Amniotic epithelial cell (primary cell): ENCODE measurements around the gene AAK1.
"Not testable (repeated sequence)": the region's sequence is repeated elsewhere in the genome, so short reads cannot be mapped to it uniquely, and the experiment has no call there.

Experiments
- DNase-seq: peaks from one replicate; pipeline ENCODE4 v3.0.0-alpha.2; 2010; ENCODE audit warnings: low read depth

AAK1 gene

GRCh38 chr2:69625078-69625795 lies 18.3 kb downstream of the AAK1 start:
- DNase-seq = no peak

GRCh38 chr2:69624611-69625010 lies 18.9 kb downstream of the AAK1 start:
- DNase-seq = no peak

- no peak for DNase-seq
Measured at GRCh38 chr2:69624131-69624530, 19.4 kb downstream of the AAK1 start.

- DNase-seq = no peak
Measured at GRCh38 chr2:69623236-69623635, 20.3 kb downstream of the AAK1 start.

- DNase-seq = not testable (repeated sequence)
Measured at GRCh38 chr2:69622805-69623204, 20.7 kb downstream of the AAK1 start.

- DNase-seq = not testable (repeated sequence)
Measured at GRCh38 chr2:69622017-69622540, 21.5 kb downstream of the AAK1 start.

GRCh38 chr2:69621440-69621839 lies 22.1 kb downstream of the AAK1 start:
- DNase-seq = no peak

- DNase-seq = no peak
Measured at GRCh38 chr2:69620870-69621269, 22.7 kb downstream of the AAK1 start.

GRCh38 chr2:69619725-69620124 lies 23.8 kb downstream of the AAK1 start:
- DNase-seq = no peak

- DNase-seq = no peak
Measured at GRCh38 chr2:69618362-69618761, 25.2 kb downstream of the AAK1 start.

GRCh38 chr2:69617744-69618143 lies 25.8 kb downstream of the AAK1 start:
- no peak for DNase-seq

- DNase-seq = no peak
Measured at GRCh38 chr2:69616755-69617154, 26.8 kb downstream of the AAK1 start.

GRCh38 chr2:69615969-69616368 lies 27.6 kb downstream of the AAK1 start:
- no peak for DNase-seq

GRCh38 chr2:69615078-69615625 lies 28.4 kb downstream of the AAK1 start:
- DNase-seq = peak; percentile 43

- DNase-seq = no peak
Measured at GRCh38 chr2:69612707-69613106, 30.8 kb downstream of the AAK1 start.

GRCh38 chr2:69612200-69612599 lies 31.3 kb downstream of the AAK1 start:
- DNase-seq = no peak

GRCh38 chr2:69608109-69608508 lies 35.4 kb downstream of the AAK1 start:
- no peak for DNase-seq

GRCh38 chr2:69606771-69607170 lies 36.8 kb downstream of the AAK1 start:
- not testable (repeated sequence) for DNase-seq

GRCh38 chr2:69605284-69605683 lies 38.3 kb downstream of the AAK1 start:
- no peak for DNase-seq

GRCh38 chr2:69604836-69605235 lies 38.7 kb downstream of the AAK1 start:
- DNase-seq = no peak

- peak; percentile 60 for DNase-seq
Measured at GRCh38 chr2:69604026-69604678, 39.4 kb downstream of the AAK1 start.

- DNase-seq = no peak
Measured at GRCh38 chr2:69603146-69603743, 40.3 kb downstream of the AAK1 start.

- peak; percentile 97 for DNase-seq
Measured at GRCh38 chr2:69601179-69601612, 42.3 kb downstream of the AAK1 start.
